ENCODE data around the gene UACA. TPM values are rescaled to one million over a fixed set of nuclear protein-coding genes. Genes with fewer than 3 reads are reported as not detected.

Gene UACA
- total RNA-seq, 1 experiment from 2014 or later: 44.8 TPM

GRCh38 chr15:70770863-70771262 lies 7.5 kb upstream of the UACA start (continued):
- TF ChIP-seq, protein P1, sequence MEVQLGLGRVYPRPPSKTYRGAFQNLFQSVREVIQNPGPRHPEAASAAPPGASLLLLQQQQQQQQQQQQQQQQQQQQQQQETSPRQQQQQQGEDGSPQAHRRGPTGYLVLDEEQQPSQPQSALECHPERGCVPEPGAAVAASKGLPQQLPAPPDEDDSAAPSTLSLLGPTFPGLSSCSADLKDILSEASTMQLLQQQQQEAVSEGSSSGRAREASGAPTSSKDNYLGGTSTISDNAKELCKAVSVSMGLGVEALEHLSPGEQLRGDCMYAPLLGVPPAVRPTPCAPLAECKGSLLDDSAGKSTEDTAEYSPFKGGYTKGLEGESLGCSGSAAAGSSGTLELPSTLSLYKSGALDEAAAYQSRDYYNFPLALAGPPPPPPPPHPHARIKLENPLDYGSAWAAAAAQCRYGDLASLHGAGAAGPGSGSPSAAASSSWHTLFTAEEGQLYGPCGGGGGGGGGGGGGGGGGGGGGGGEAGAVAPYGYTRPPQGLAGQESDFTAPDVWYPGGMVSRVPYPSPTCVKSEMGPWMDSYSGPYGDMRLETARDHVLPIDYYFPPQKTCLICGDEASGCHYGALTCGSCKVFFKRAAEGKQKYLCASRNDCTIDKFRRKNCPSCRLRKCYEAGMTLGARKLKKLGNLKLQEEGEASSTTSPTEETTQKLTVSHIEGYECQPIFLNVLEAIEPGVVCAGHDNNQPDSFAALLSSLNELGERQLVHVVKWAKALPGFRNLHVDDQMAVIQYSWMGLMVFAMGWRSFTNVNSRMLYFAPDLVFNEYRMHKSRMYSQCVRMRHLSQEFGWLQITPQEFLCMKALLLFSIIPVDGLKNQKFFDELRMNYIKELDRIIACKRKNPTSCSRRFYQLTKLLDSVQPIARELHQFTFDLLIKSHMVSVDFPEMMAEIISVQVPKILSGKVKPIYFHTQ (CRISPR knock-in tag; IDR thresholded peaks at IDR 0.05): no peak
- TF ChIP-seq, protein P2, sequence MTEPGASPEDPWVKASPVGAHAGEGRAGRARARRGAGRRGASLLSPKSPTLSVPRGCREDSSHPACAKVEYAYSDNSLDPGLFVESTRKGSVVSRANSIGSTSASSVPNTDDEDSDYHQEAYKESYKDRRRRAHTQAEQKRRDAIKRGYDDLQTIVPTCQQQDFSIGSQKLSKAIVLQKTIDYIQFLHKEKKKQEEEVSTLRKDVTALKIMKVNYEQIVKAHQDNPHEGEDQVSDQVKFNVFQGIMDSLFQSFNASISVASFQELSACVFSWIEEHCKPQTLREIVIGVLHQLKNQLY (CRISPR knock-in tag; IDR thresholded peaks at IDR 0.05): no peak
- TF ChIP-seq ZNF138 (CRISPR knock-in tag; conservative IDR thresholded peaks at IDR 0.05) (no peak), EMX1 (CRISPR knock-in tag; IDR thresholded peaks at IDR 0.05) (no peak), HMGXB4 (CRISPR knock-in tag; IDR thresholded peaks at IDR 0.05) (no peak), NR2C2 (CRISPR knock-in tag; IDR thresholded peaks at IDR 0.05) (no peak), ETV6 (CRISPR knock-in tag; IDR thresholded peaks at IDR 0.05) (no peak), ZNF263 (CRISPR knock-in tag; IDR thresholded peaks at IDR 0.05; ENCODE audit: low read depth) (no peak), MXD4 (CRISPR knock-in tag; IDR thresholded peaks at IDR 0.05; ENCODE audit: borderline replicate concordance) (no peak), ATF3 (CRISPR knock-in tag; conservative IDR thresholded peaks at IDR 0.05) (no peak), NR1H2 (CRISPR knock-in tag; IDR thresholded peaks at IDR 0.05) (no peak), OVOL2 (CRISPR knock-in tag; IDR thresholded peaks at IDR 0.05; ENCODE audit: borderline replicate concordance) (no peak)

DNA sequence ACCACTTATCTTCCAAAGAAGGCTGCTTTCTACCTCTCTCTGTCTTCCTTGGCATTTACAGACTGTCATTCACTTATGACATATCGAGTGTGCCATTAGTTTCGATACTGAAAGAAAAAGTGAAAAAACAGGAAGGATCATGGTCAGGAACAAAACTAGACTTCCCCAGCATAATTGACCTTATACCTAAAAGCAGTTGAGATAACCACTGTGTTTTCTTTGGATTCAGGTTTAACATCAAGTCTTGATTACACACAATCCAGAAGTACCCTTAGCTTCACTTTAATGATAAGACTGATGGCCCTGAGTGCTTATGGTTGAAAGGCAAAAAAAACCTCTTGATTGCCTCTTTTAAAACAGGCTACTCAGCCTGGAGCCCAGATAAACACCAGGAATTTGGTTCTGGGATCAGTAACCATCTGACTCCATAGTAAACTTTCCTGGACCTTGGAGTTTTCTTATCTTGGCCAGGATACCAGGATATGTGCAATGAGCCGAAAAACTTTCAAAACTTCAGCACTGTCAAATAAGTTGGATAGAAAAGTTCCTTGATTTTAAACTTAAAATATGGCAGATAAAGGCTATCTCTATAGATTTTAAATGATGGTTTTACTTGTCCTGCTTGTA lies 5.0 kb upstream of the UACA start:
- ATAC-seq: no peak
- TF ChIP-seq CREM (CRISPR knock-in tag; IDR thresholded peaks at IDR 0.05): no peak
- TF ChIP-seq SMAD3 (CRISPR knock-in tag; IDR thresholded peaks at IDR 0.05; ENCODE audit: borderline replicate concordance): no peak
- TF ChIP-seq E2F1 (CRISPR knock-in tag; IDR thresholded peaks at IDR 0.05): no peak
- no peak for TF ChIP-seq NFYB (CRISPR knock-in tag; conservative IDR thresholded peaks at IDR 0.05; ENCODE audit: low read depth)
- TF ChIP-seq ETV6 (CRISPR knock-in tag; IDR thresholded peaks at IDR 0.05): no peak
- TF ChIP-seq ZNF138 (CRISPR knock-in tag; conservative IDR thresholded peaks at IDR 0.05): no peak
- TF ChIP-seq SOX15 (CRISPR knock-in tag; IDR thresholded peaks at IDR 0.05): no peak
- no peak for TF ChIP-seq FOXJ3 (CRISPR knock-in tag; IDR thresholded peaks at IDR 0.05; ENCODE audit: borderline replicate concordance)
- TF ChIP-seq TEAD1 (CRISPR knock-in tag; IDR thresholded peaks at IDR 0.05): no peak
- ChIA-PET POLR2A (no interaction called here), CTCF (no interaction called here)
- no peaks in the 10 kb centered on the region for H3K36me3 Mint-ChIP-seq
- H3K9me3 Mint-ChIP-seq: no peaks in the 10 kb centered on the region
- peaks cover 16% of the 10 kb centered on the region for H3K4me1 Mint-ChIP-seq
- H3K27ac Mint-ChIP-seq: no peak overlapping the region
- no peak for DNase-seq (ENCODE audit: low spot score)
- H3K27me3 Mint-ChIP-seq (ENCODE audit: low read depth): no peaks in the 10 kb centered on the region; the same call in 1 of the 2 replicates
- H3K4me3 Mint-ChIP-seq: no peak overlapping the region
